DMS53 treated with DMSO at 0.1 percent for 48 hours (cell line): Measurements from ENCODE around the gene MLLT3.

Source experiments
- DNase-seq: peaks from one replicate; lab custom pipeline; 2025; ENCODE audit not compliant: unreplicated experiment; lab: John Stamatoyannopoulos, UW

MLLT3 gene

GRCh38 chr9:20559231-20559890 lies 62.9 kb downstream of the MLLT3 start:
- DNase-seq, result no peak

- DNase-seq, result no peak
Observed at GRCh38 chr9:20558566-20559016, 63.7 kb downstream of the MLLT3 start.

DNA sequence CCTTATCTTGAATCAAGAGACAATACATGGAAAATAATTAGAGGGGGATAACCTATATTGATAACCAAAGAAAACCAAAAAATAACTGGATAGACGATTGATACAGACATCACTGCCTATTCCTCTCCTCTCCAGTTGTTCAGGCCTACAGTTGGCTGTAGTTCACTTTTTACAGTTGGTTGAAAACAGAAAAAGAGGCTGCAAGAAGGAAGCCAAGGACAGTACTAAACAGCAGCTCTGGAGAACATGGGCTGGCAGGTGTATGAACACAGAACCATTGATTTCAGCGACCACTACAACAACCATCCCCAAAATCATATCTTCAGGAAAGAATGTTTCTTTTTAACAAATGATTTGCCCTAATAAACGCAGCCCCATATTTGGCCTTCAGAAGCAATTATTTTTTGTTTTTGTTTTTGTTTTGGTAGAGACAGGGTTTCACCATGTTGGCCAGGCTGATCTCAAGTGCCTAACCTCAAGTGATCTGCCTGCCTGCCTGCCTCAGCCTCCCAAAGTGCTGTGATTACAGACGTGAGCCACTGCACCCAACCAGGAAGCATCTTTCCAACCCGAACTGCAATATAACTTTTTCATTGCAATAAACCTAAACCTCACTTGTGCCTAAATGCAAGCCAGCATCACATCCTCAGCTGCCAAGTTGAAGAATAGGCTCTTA lies 64.3 kb downstream of the MLLT3 start:
- no peak for DNase-seq

GRCh38 chr9:20557285-20557684 lies 65.0 kb downstream of the MLLT3 start:
- no peak for DNase-seq

DNA sequence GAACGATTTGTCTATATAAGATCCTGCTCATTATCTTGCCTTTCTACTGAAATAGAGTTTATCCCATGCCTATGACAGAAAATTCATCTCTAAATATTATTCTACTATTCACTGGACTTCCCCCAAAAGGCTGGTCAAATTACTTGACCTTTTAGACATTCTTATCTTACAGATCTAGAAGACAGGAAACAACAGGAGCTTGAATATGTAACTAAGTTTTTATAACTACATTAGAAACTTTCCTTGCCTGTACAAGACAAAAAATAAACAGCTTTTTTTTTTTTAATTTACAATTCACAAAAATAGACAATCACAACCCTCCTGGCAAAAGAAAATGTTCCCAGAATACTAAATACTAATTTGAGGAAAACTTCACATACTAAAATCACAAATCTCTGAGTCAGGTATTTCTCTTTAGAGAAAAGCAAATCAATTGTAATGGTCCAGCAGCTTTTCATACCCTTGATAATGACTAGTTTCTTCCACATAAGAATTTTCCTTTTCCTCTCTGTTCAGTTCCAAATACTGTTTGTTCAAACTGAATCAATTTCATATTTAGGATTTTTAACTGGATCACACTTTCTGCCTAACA lies 68.6 kb downstream of the MLLT3 start:
- no peak for DNase-seq

GRCh38 chr9:20552874-20553557 lies 69.3 kb downstream of the MLLT3 start:
- no peak for DNase-seq

- DNase-seq, result no peak
Observed at GRCh38 chr9:20551835-20552234, 70.5 kb downstream of the MLLT3 start.

GRCh38 chr9:20551236-20551635 lies 71.1 kb downstream of the MLLT3 start:
- no peak for DNase-seq

DNA sequence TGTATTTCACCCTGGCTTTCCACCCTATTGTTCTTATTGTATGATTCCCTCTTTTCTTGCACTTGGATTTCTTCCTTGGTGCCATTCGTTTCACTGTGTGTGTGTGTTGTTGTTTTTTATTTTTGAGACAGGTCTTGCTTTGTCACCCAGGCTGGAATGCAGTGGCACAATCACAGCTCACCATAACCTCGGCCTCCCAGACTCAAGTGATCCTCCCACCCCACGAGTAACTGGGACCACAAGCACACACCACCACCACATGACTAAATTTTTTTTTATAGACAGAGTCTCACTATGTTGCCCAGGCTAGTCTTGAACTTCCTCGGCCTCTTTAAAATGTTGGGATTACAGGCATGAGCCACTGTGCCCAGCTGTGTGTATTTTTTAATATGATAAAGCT lies 72.0 kb downstream of the MLLT3 start:
- DNase-seq, result no peak

GRCh38 chr9:20549053-20549452 lies 73.2 kb downstream of the MLLT3 start:
- DNase-seq, result no peak

- DNase-seq, result no peak
Observed at GRCh38 chr9:20545023-20545622, 77.2 kb downstream of the MLLT3 start.

DNA sequence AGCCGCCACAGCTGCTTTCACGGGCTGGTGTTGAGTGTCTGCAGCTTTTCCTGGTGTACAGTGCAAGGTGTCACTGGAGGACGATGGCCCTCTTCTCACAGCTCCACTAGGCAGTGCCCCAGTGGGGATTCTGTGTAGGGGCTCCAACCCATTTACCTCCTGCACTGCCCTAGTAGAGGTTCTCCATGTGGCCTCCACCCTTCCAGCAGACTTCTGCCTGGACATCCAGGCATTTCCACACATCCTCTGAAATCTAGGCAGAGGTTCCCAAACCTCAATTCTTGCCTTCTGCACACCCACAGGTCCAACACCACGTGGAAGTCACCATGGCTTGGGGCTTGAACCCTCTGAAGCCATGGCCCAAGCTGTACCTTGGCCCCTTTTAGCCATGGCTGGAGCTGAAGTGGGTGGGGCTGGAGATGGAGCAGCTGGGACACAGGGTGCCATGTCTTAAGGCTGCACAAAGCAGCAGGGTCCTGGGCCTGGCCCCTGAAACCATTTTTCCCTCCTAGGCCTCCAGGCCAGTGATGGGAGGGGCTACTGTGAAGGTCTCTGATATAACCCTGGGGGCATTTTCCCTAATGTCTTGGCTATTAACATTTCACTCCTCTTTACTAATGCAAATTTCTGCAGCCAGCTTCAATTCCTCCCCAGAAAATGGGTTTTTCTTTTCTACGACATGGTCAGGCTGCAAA lies 82.0 kb downstream of the MLLT3 start:
- DNase-seq, result no peak

- DNase-seq, result no peak
Observed at GRCh38 chr9:20538956-20539355, 83.3 kb downstream of the MLLT3 start.

GRCh38 chr9:20538092-20538491 lies 84.2 kb downstream of the MLLT3 start:
- DNase-seq, result no peak

DNA sequence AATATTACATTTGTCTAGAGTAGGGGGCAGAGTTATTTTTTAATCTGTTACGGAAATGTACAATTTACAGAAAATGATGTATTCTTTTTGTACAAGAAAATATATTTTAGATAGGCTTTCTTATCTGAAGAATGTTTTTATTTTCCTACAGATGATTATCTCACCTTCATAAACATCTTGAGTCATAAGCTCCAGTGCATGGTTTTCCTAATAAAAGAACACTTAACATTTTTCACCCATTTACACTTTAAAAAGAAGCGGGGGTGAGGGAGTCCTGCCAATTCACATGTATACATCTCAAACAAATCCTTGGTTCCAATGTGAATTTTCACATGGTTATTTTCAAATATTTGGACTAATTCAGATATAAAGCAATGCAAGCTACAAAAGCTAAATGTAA lies 85.0 kb downstream of the MLLT3 start:
- DNase-seq, result no peak

DNA sequence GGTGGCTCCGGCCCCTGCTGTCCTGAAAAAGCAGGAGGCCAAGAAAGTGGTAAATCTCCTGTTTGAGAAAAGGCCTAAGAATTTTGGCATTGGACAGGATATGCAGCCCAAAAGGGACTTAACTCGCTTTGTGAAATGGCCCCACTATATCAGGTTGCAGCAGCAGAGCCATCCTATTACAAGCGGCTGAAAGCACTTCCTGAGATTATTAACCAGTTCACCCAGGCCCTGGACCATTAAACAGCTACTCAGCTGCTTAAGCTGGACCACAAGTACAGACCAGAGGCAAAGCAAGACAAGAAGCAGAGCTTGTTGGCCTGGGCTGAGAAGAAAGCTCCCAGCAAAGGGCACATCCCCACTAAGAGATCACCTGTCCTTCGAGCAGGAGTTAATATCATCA lies 89.7 kb downstream of the MLLT3 start:
- DNase-seq, result no peak

DNA sequence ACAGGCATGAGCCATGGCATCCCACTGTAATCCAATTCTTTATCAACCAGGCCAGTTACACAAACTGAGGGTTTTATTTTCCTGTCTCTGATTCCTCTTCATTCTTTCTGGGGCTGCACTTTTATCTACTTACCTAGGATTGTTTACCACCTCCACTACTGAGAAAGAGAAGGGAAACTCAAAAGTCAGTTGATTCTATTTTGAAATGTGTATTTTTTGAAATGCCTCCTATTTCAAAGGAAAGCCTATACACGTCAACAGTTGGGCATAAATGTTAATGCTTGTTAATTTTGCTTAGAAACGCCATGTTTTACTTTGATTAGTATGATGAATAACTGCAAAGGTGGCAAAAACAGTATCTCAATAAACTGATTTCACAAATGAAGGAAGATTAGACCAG lies 92.5 kb downstream of the MLLT3 start:
- DNase-seq, result no peak

DNA sequence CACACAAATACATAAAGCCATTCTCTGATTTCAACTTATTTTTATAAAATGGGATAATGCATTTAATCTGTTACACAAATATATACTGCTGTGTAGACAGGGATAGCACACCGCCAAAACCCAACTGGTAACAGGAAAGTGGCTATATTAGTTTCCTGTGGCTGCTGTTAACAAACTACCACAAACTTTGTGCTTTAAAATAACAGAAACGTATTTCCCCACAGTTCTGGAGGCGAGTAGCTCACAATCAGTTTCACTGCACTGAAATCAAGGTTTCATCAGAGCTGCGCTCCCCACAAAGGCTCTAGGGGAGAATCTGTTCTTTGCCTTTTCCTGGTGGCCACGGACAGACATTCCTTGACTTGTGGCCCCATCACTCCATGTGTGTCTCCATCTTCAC lies 94.0 kb downstream of the MLLT3 start:
- no peak for DNase-seq

- DNase-seq, result no peak
Observed at GRCh38 chr9:20526500-20527319, 95.6 kb downstream of the MLLT3 start.

- no peak for DNase-seq
Observed at GRCh38 chr9:20524776-20525175, 97.5 kb downstream of the MLLT3 start.
